OCI-LY3 (cell line): Measurements from ENCODE around the gene OBSCN.

ENCODE experiments used
- H2AFZ ChIP-seq: fragments of 200-600, 300-600 bp; shearing (Covaris generic); 2 replicates; pipeline ENCODE4 v1.6.0; 2014; ENCODE audit warnings: antibody characterized with exemption, low read depth, low read length
- H3K27ac ChIP-seq: fragments of 200-600, 300-600 bp; sonication (generic); 2 replicates; pipeline ENCODE4 v1.5.1; 2014; ENCODE audit warnings: mild to moderate bottlenecking, low read length, moderate library complexity, mixed read lengths
- H3K27me3 ChIP-seq: fragments of 200-600, 300-600 bp; sonication (generic); 2 replicates; pipeline ENCODE4 v1.6.1; 2014; ENCODE audit warnings: low read depth, low read length, mixed read lengths
- H3K36me3 ChIP-seq: fragments of 200-600, 300-600 bp; sonication (generic); replicated peaks from 2 replicates; pipeline ENCODE3; 2014; ENCODE audit warnings: low read depth, low read length, mixed read lengths
- H3K4me1 ChIP-seq: fragments of 300-600, 200-600 bp; sonication (generic); 2 replicates; pipeline ENCODE4 v1.6.1; 2014; ENCODE audit warnings: low read length, mixed read lengths
- H3K4me2 ChIP-seq: fragments of 200-600, 300-600 bp; sonication (generic); 2 replicates; pipeline ENCODE4 v1.6.1; 2014; ENCODE audit warnings: low read length, mixed read lengths
- H3K4me3 ChIP-seq: fragments of 300-600, 200-600 bp; sonication (generic); 2 replicates; pipeline ENCODE4 v1.5.1; 2014; ENCODE audit warnings: antibody characterized with exemption, mild to moderate bottlenecking, low read length, moderate library complexity
- H3K79me2 ChIP-seq: fragments of 300-600, 200-600 bp; shearing (Covaris generic); 2 replicates; pipeline ENCODE4 v1.6.1; 2014; ENCODE audit warnings: mild to moderate bottlenecking, low read length, mixed read lengths
- H3K9ac ChIP-seq: fragments of 300-600, 200-600 bp; shearing (Covaris generic); 2 replicates; pipeline ENCODE4 v1.6.0; 2014; ENCODE audit warnings: mild to moderate bottlenecking, low read length, moderate library complexity
- H3K9me3 ChIP-seq: fragments of 200-600, 300-600 bp; shearing (Covaris generic); 2 replicates; pipeline ENCODE4 v1.6.1; 2014; ENCODE audit warnings: low read length, mixed read lengths; ENCODE audit not compliant: insufficient read depth
- H4K20me1 ChIP-seq: fragments of 200-600, 300-600 bp; sonication (generic); 2 replicates; pipeline ENCODE4 v1.6.1; 2016; ENCODE audit warnings: low read length, mixed read lengths; ENCODE audit not compliant: insufficient read depth
- EZH2phosphoT487 ChIP-seq: fragments of 200-600 bp; shearing (Covaris generic); IDR thresholded peaks from 2 replicates; pipeline ENCODE4 v1.6.1; 2018; ENCODE audit warnings: antibody characterized with exemption, mixed run types, low read depth
- TF ChIP-seq, protein P1 (sequence below): fragments of 200-600, 300-600 bp; sonication (generic); IDR thresholded peaks from 2 replicates; pipeline ENCODE4 v1.5.1; 2014; ENCODE audit warnings: antibody characterized with exemption, low read length, low read depth

The OBSCN gene

DNA sequence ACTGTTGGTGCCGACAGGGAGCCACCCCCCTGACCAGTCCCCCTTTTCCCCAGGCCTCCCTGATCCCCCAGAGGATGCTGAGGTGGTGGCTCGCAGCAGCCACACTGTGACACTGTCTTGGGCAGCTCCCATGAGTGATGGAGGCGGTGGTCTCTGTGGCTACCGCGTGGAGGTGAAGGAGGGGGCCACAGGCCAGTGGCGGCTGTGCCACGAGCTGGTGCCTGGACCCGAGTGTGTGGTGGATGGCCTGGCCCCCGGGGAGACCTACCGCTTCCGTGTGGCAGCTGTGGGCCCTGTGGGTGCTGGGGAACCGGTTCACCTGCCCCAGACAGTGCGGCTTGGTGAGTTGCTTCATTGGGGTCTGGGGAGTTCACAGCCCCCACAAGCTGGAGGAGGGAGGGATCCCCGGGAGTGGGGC is 109.6 kb downstream of the OBSCN start:
- Histone ChIP-seq H3K36me3 (no peaks in the 10 kb centered on the region), H3K9ac (no peak overlapping the region), H3K9me3 (no peaks in the 10 kb centered on the region), H3K27me3 (no peaks in the 10 kb centered on the region), H3K4me2 (no peak overlapping the region), H3K4me1 (no peaks in the 10 kb centered on the region), H2AFZ (no peak overlapping the region), H3K4me3 (no peak overlapping the region), H4K20me1 (no peaks in the 10 kb centered on the region), H3K79me2 (no peaks in the 10 kb centered on the region), H3K27ac (no peak overlapping the region)
- no peak for TF ChIP-seq EZH2phosphoT487
- TF ChIP-seq, protein P1, sequence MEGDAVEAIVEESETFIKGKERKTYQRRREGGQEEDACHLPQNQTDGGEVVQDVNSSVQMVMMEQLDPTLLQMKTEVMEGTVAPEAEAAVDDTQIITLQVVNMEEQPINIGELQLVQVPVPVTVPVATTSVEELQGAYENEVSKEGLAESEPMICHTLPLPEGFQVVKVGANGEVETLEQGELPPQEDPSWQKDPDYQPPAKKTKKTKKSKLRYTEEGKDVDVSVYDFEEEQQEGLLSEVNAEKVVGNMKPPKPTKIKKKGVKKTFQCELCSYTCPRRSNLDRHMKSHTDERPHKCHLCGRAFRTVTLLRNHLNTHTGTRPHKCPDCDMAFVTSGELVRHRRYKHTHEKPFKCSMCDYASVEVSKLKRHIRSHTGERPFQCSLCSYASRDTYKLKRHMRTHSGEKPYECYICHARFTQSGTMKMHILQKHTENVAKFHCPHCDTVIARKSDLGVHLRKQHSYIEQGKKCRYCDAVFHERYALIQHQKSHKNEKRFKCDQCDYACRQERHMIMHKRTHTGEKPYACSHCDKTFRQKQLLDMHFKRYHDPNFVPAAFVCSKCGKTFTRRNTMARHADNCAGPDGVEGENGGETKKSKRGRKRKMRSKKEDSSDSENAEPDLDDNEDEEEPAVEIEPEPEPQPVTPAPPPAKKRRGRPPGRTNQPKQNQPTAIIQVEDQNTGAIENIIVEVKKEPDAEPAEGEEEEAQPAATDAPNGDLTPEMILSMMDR = no peak

GRCh38 chr1:228317891-228318810 is 110.3 kb downstream of the OBSCN start:
- Histone ChIP-seq H2AFZ (no peak overlapping the region), H3K36me3 (no peaks in the 10 kb centered on the region), H3K4me3 (no peak overlapping the region), H3K9me3 (no peaks in the 10 kb centered on the region), H3K9ac (no peak overlapping the region), H3K4me1 (no peaks in the 10 kb centered on the region), H3K4me2 (no peak overlapping the region), H3K27ac (no peak overlapping the region), H4K20me1 (no peaks in the 10 kb centered on the region), H3K79me2 (no peaks in the 10 kb centered on the region), H3K27me3 (no peaks in the 10 kb centered on the region; the same call in 1 of the 2 replicates)
- TF ChIP-seq, protein P1 = no peak
- no peak for TF ChIP-seq EZH2phosphoT487

GRCh38 chr1:228318823-228319241 is 111.0 kb downstream of the OBSCN start:
- Histone ChIP-seq H3K9ac (no peak overlapping the region), H2AFZ (no peak overlapping the region), H3K79me2 (no peaks in the 10 kb centered on the region), H3K9me3 (no peaks in the 10 kb centered on the region), H4K20me1 (no peaks in the 10 kb centered on the region), H3K4me3 (no peak overlapping the region), H3K4me2 (no peak overlapping the region), H3K27ac (no peak overlapping the region), H3K4me1 (no peaks in the 10 kb centered on the region), H3K27me3 (no peaks in the 10 kb centered on the region; the same call in 1 of the 2 replicates), H3K36me3 (no peaks in the 10 kb centered on the region)
- TF ChIP-seq, protein P1 = no peak
- TF ChIP-seq EZH2phosphoT487 = no peak

- Histone ChIP-seq H3K4me1 (no peaks in the 10 kb centered on the region), H3K9ac (no peak overlapping the region), H3K36me3 (no peaks in the 10 kb centered on the region), H3K27ac (no peak overlapping the region), H3K27me3 (peaks cover 5% of the 10 kb centered on the region; the same call in 1 of the 2 replicates), H3K9me3 (no peaks in the 10 kb centered on the region), H4K20me1 (no peaks in the 10 kb centered on the region), H3K4me3 (no peak overlapping the region), H3K4me2 (no peak overlapping the region), H2AFZ (no peak overlapping the region), H3K79me2 (no peaks in the 10 kb centered on the region)
- TF ChIP-seq, protein P1 = no peak
- TF ChIP-seq EZH2phosphoT487 = no peak
Measured at GRCh38 chr1:228319352-228320088, 111.7 kb downstream of the OBSCN start.
